GM12878 (cell line): Measurements from ENCODE around the gene THEM4.

Source experiments
- CBFB ChIP-seq: IDR thresholded peaks from 2 replicates; pipeline ENCODE4 v1.6.1; 2016; ENCODE audit warnings: antibody characterized with exemption, low read depth
- GATAD2B ChIP-seq: fragments of 450-650 bp; conservative IDR thresholded peaks from 2 replicates; pipeline ENCODE4 v1.6.1; 2017; ENCODE audit warnings: low read depth, mild to moderate bottlenecking, moderate library complexity
- NFXL1 ChIP-seq: fragments of 450-650 bp; IDR thresholded peaks from 2 replicates; pipeline ENCODE4 v1.6.1; 2017; ENCODE audit warnings: antibody characterized with exemption, mild to moderate bottlenecking, borderline replicate concordance
- POLR2A ChIP-seq: IDR thresholded peaks from 2 replicates; pipeline ENCODE4 v1.6.1; 2011; ENCODE audit warnings: low read depth, mild to moderate bottlenecking, low read length
- YY1 ChIP-seq: IDR thresholded peaks from 2 replicates; pipeline ENCODE4 v1.6.1; 2011; ENCODE audit warnings: low read depth, mild to moderate bottlenecking, low read length
- TF ChIP-seq, protein P1 (sequence below): fragments of 450-650 bp; IDR thresholded peaks from 2 replicates; pipeline ENCODE4 v1.6.1; 2016; ENCODE audit warnings: mild to moderate bottlenecking, moderate library complexity, borderline replicate concordance

DNA sequence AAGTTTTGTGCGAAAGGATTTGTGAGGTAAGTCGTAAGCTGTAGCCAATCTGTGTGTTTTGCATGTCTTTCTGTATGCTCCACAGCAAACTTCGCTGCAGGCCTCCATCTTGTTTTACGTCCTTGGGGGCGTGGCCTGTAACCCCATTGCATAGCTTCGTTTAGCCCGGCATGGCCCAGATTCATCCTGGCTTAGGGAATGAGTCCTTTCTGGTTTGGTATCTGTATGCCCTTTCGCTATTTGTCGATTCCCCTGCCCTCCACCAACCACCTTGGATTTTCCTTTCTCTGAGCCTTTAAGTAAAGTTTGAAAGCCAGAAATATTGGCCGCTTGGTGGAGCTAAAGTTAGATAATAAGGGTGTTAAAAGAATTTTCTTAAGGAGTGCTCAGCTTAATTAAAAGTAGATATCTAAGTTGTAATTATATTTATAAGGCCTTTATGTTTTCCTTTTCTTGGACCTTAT, 1.1 kb downstream of the THEM4 start:
- no peak for TF ChIP-seq POLR2A
- TF ChIP-seq, protein P1, sequence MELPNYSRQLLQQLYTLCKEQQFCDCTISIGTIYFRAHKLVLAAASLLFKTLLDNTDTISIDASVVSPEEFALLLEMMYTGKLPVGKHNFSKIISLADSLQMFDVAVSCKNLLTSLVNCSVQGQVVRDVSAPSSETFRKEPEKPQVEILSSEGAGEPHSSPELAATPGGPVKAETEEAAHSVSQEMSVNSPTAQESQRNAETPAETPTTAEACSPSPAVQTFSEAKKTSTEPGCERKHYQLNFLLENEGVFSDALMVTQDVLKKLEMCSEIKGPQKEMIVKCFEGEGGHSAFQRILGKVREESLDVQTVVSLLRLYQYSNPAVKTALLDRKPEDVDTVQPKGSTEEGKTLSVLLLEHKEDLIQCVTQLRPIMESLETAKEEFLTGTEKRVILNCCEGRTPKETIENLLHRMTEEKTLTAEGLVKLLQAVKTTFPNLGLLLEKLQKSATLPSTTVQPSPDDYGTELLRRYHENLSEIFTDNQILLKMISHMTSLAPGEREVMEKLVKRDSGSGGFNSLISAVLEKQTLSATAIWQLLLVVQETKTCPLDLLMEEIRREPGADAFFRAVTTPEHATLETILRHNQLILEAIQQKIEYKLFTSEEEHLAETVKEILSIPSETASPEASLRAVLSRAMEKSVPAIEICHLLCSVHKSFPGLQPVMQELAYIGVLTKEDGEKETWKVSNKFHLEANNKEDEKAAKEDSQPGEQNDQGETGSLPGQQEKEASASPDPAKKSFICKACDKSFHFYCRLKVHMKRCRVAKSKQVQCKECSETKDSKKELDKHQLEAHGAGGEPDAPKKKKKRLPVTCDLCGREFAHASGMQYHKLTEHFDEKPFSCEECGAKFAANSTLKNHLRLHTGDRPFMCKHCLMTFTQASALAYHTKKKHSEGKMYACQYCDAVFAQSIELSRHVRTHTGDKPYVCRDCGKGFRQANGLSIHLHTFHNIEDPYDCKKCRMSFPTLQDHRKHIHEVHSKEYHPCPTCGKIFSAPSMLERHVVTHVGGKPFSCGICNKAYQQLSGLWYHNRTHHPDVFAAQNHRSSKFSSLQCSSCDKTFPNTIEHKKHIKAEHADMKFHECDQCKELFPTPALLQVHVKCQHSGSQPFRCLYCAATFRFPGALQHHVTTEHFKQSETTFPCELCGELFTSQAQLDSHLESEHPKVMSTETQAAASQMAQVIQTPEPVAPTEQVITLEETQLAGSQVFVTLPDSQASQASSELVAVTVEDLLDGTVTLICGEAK = no peak
- no peak for TF ChIP-seq CBFB
- peak; percentile 48; the same call in 1 of the 2 replicates for TF ChIP-seq YY1
- TF ChIP-seq NFXL1 = no peak
- TF ChIP-seq GATAD2B = no peak
